IPS DF 4.7 (cell line): ENCODE data around the gene CDC42SE1.

ENCODE experiments used
- DNase-seq: peaks from one replicate; pipeline ENCODE4 v3.0.0-alpha.2; 2013; ENCODE audit warnings: low spot score; ENCODE audit errors: extremely low read depth

CDC42SE1 gene

GRCh38 chr1:151009206-151009587, 50.2 kb downstream of the CDC42SE1 start:
- no peak for DNase-seq

DNA sequence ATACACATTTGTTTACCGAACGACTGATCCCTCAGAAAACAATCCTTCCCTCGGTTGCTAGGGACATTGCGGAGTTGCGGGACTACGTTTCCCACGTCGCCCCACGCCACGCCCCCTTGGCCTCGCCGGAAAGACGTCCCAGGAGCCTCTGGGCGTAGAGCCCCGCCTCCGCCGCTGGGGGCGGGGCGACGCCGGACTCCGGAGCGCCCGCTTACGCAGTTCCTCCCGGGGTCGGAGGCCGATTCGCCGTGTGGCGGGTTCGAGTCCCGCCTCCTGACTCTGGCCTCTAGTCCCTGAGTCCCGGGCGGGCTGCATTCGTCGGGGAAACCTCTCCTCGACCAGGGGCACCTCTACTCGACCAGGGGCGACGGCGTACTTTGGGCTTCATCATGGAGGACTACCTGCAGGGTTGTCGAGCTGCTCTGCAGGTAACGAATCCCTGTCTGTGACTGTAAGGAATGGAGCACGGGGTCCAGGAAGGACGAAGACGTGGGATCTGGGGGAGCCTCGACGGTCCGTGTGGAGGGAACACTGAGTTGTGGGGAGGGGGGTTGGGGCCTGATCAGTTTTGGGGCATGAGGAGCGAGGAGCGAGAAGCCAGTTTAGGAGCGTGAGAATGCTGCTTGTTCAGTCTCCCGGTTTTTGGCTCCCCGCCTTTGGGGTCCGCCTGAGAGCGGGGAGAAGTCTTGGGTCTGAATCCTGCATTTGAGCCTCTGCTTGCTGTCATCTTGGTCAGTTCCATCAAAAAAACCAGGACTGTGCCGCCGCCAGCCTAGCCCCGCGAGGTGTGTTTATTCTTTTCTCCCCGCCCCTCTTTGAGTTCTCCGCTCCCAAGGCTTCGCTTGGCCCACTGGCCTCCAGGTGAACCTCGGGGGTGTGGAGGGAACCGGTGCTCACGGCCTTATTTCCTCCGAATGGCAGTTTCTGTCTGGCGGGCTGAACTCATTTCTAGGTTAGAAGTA, 50.9 kb downstream of the CDC42SE1 start, which contains the start of gene PRUNE1:
Gene PRUNE1, plus strand, starts transcription at position 206 of the 962 bp plus-strand sequence. Its CDS starts 184 bp downstream, at position 390.
- DNase-seq = peak; percentile 64

- no peak for DNase-seq
These were observed 51.6 kb downstream of the CDC42SE1 start for GRCh38 chr1:151007853-151008243.

GRCh38 chr1:151006327-151007052, 52.9 kb downstream of the CDC42SE1 start, which contains the start of gene MINDY1:
TSS of gene MINDY1 (minus strand) at chr1:151006902. CDS start at chr1:151002617, 4,285 bp downstream.
- DNase-seq = peak; percentile 44

DNA sequence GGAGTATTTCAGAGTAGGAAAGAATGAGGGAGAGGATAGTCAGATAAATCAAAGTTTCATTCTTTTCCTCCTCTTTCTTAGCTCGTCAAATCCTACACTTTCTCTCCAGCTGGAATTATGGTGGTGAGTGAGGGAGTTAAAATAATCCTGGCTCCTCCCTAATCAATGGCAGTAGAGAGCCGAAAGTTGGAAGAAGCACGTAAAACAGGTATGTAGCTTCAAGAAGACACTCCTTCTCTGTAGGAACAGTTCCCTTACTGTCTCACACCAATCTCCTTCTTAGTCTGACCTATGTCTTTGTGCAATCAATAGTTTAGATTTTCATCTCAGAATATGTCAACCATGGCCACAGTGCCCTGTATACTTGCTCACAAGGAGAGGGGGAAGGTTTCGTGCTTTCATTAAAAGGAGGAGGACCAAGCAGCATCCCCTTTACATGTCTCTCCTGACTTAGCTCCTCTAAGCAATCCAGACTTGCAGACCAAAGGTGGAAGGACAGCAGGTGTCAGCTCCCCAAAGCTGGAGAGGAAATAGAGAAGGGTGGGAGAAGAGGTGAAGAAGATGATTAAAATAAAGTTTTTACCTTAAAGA, 53.6 kb downstream of the CDC42SE1 start:
- DNase-seq = no peak

- no peak for DNase-seq
These were observed 56.2 kb downstream of the CDC42SE1 start for GRCh38 chr1:151003180-151003579.

- DNase-seq = no peak
These were observed 56.8 kb downstream of the CDC42SE1 start for GRCh38 chr1:151002611-151003010.

GRCh38 chr1:151002051-151002450, 57.4 kb downstream of the CDC42SE1 start:
- DNase-seq = no peak

DNA sequence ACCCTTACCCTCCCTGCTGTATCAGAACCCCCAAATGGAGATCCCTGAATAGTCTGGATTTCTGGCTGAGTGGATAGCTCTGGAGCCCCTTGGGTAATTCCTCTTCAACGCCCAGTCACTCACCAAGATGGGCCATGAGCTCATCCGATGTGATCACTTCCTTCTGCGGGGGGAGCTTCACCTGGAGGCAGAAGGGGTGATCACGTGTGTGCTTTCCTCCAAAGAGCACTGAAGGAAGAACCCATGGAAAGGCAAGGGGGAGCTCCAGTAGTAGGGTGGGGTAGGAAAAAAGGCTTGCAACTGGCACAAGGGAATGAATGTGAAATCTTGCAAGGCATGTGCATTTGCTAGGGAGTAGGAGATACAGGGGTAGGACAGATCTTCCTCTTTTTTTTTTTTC, 57.8 kb downstream of the CDC42SE1 start:
- no peak for DNase-seq
